AG08395 (cell line): Measurements from ENCODE around the gene PGAM5.

Source experiments
- DNase-seq: peaks from one replicate; pipeline ENCODE4 v3.0.0; 2012; ENCODE audit warnings: mixed read lengths, low spot score

The PGAM5 gene

GRCh38 chr12:132720606-132721345, 10.1 kb downstream of the PGAM5 start:
- DNase-seq, result no peak

GRCh38 chr12:132723015-132723763, 12.5 kb downstream of the PGAM5 start:
- DNase-seq, result no peak

- peak; percentile 56 for DNase-seq
Observed at GRCh38 chr12:132723764-132724140, 13.1 kb downstream of the PGAM5 start.

GRCh38 chr12:132724506-132725241, 14.0 kb downstream of the PGAM5 start:
- DNase-seq, result peak; percentile 65

- no peak for DNase-seq
Observed at GRCh38 chr12:132726386-132726785, 15.7 kb downstream of the PGAM5 start.

GRCh38 chr12:132727091-132727794, 16.6 kb downstream of the PGAM5 start:
- DNase-seq, result no peak

- no peak for DNase-seq
Observed at GRCh38 chr12:132728502-132728901, 17.9 kb downstream of the PGAM5 start.

- DNase-seq, result no peak
Observed at GRCh38 chr12:132729541-132730320, 19.1 kb downstream of the PGAM5 start.

GRCh38 chr12:132730353-132730752, 19.7 kb downstream of the PGAM5 start:
- DNase-seq, result no peak

- no peak for DNase-seq
Observed at GRCh38 chr12:132731574-132731973, 20.9 kb downstream of the PGAM5 start.

GRCh38 chr12:132734206-132734605, 23.6 kb downstream of the PGAM5 start:
- no peak for DNase-seq

- DNase-seq, result no peak
Observed at GRCh38 chr12:132735496-132735895, 24.9 kb downstream of the PGAM5 start.

- no peak for DNase-seq
Observed at GRCh38 chr12:132736378-132736777, 25.7 kb downstream of the PGAM5 start.

- no peak for DNase-seq
Observed at GRCh38 chr12:132736913-132737312, 26.3 kb downstream of the PGAM5 start.

- DNase-seq, result no peak
Observed at GRCh38 chr12:132739600-132740312, 29.1 kb downstream of the PGAM5 start.

- no peak for DNase-seq
Observed at GRCh38 chr12:132740313-132740646, 29.6 kb downstream of the PGAM5 start.

GRCh38 chr12:132740652-132741051, 30.0 kb downstream of the PGAM5 start:
- no peak for DNase-seq

GRCh38 chr12:132741620-132742019, 31.0 kb downstream of the PGAM5 start:
- no peak for DNase-seq

GRCh38 chr12:132743831-132744230, 33.2 kb downstream of the PGAM5 start:
- no peak for DNase-seq

GRCh38 chr12:132746613-132747012, 36.0 kb downstream of the PGAM5 start:
- DNase-seq, result no peak

GRCh38 chr12:132747395-132747794, 36.8 kb downstream of the PGAM5 start:
- DNase-seq, result no peak
